ENCODE results near the gene HLA-E.
A peak's percentile ranks its signal among the peaks of the same experiment; 100 is the strongest.

The HLA-E gene

GRCh38 chr6:30447237-30447636 is 42.1 kb upstream of the HLA-E start:
- TF ChIP-seq, protein P1, sequence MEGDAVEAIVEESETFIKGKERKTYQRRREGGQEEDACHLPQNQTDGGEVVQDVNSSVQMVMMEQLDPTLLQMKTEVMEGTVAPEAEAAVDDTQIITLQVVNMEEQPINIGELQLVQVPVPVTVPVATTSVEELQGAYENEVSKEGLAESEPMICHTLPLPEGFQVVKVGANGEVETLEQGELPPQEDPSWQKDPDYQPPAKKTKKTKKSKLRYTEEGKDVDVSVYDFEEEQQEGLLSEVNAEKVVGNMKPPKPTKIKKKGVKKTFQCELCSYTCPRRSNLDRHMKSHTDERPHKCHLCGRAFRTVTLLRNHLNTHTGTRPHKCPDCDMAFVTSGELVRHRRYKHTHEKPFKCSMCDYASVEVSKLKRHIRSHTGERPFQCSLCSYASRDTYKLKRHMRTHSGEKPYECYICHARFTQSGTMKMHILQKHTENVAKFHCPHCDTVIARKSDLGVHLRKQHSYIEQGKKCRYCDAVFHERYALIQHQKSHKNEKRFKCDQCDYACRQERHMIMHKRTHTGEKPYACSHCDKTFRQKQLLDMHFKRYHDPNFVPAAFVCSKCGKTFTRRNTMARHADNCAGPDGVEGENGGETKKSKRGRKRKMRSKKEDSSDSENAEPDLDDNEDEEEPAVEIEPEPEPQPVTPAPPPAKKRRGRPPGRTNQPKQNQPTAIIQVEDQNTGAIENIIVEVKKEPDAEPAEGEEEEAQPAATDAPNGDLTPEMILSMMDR (IDR thresholded peaks at IDR 0.05; ENCODE audit: unreplicated experiment in 3 of 3) = peak; percentile 14 to 32 (median 22)
- Mint-ChIP-seq H3K27ac (no peak overlapping the region), H3K27me3 (ENCODE audit: low read depth) (peaks cover 96% of the 10 kb centered on the region), H3K4me3 (no peak overlapping the region), H3K9me3 (peaks cover 5% of the 10 kb centered on the region), H3K4me1 (no peaks in the 10 kb centered on the region), H3K36me3 (ENCODE audit: low read depth) (no peaks in the 10 kb centered on the region)

- Mint-ChIP-seq H3K9me3 (peaks cover 5% of the 10 kb centered on the region), H3K36me3 (ENCODE audit: low read depth) (no peaks in the 10 kb centered on the region), H3K4me3 (no peak overlapping the region), H3K27ac (no peak overlapping the region), H3K27me3 (ENCODE audit: low read depth) (peaks cover 96% of the 10 kb centered on the region), H3K4me1 (no peaks in the 10 kb centered on the region)
- TF ChIP-seq, protein P1 (IDR thresholded peaks at IDR 0.05; ENCODE audit: unreplicated experiment in 3 of 3) = no peak
Observed at GRCh38 chr6:30450548-30450908, 38.8 kb upstream of the HLA-E start.

- Mint-ChIP-seq H3K4me1 (no peaks in the 10 kb centered on the region), H3K27ac (no peak overlapping the region), H3K9me3 (peaks cover 3% of the 10 kb centered on the region), H3K36me3 (ENCODE audit: low read depth) (no peaks in the 10 kb centered on the region), H3K27me3 (ENCODE audit: low read depth) (peaks cover 96% of the 10 kb centered on the region), H3K4me3 (no peak overlapping the region)
- TF ChIP-seq, protein P1 (IDR thresholded peaks at IDR 0.05; ENCODE audit: unreplicated experiment in 3 of 3) = no peak
Observed at GRCh38 chr6:30450909-30451841, 38.1 kb upstream of the HLA-E start.

DNA sequence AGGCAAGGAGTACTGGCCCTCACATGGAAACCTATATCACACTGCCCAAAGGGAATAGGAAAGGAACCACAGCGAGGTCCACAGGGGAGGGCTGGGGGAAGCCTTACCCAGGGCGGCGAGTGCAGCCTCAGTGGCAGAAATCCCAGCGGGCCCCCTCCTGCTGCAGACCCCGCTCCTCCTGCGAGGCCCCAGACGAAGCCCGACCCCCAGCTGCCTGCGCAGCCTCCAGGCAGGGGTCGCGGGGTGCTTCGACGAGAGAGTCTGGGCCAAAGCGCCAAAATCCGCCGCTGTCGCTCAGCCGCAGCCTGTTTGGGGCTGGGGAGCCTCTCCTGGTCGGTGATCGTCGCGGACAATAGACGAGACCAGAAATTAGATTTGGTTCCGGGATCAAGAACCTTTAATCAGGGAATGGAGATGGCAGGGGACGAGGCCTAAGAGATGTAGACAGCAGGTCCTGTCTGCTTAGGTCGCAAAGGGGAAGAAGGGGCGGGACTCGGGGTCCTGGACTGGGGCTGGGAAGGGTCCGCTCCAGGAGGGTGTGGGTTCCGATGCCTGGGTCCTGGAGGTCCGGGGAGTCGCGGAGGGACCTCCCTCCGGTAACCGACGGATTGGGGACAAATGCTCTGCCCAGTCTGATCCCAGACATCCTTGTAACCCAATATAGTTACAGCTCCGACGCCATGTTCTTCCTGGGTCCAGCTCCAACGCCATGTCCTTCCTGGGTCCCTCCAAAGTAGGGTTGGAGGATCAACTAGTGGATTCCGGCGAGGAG is 36.4 kb upstream of the HLA-E start:
- Mint-ChIP-seq H3K4me1 (no peaks in the 10 kb centered on the region), H3K27me3 (ENCODE audit: low read depth) (peaks cover 93% of the 10 kb centered on the region), H3K27ac (no peak overlapping the region), H3K4me3 (no peak overlapping the region), H3K36me3 (ENCODE audit: low read depth) (no peaks in the 10 kb centered on the region), H3K9me3 (no peaks in the 10 kb centered on the region)
- TF ChIP-seq, protein P1 (IDR thresholded peaks at IDR 0.05; ENCODE audit: unreplicated experiment in 3 of 3) = no peak

DNA sequence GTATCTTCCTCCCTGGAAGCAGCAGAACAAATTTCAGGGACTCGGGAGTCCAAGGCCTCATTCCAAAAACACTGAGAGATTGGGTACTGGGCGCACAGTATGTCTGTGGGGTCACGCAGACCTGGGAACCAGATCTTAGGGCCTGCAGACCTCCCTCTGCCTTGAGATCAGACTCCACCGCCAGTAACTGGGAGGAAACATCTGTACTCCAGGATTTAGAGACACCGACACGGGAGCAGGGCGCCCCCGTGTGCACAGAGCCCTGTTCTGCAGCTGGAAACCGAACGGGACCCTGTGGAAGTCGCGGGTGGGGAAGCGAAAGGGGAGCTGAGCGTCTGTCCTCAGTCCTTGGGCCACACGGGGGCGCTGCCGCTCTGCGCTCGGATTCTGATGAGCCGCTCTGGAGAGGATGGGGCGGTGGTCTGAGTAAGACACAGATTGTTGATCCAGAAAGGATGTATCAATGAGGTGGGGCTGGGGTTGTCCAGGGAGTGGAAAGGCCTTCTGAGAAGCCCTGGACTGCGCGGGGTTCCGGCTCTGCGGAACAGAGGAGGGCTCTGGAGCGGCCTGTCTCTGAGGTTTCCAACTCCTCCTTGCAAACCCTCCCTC is 35.7 kb upstream of the HLA-E start:
- TF ChIP-seq, protein P1 (IDR thresholded peaks at IDR 0.05; ENCODE audit: unreplicated experiment in 3 of 3) = peak; percentile 85 to 86 (median 85)
- Mint-ChIP-seq H3K36me3 (ENCODE audit: low read depth) (no peaks in the 10 kb centered on the region), H3K4me3 (peak overlapping the region; percentile 41 to 46 (median 42)), H3K27me3 (ENCODE audit: low read depth) (peaks cover 93% of the 10 kb centered on the region), H3K27ac (no peak overlapping the region), H3K4me1 (no peaks in the 10 kb centered on the region), H3K9me3 (no peaks in the 10 kb centered on the region)

Measured in nephron (organoid).